ENCODE measurements around the gene EVI2B.

The EVI2B gene

GRCh38 chr17:31286587-31286986 lies 27.3 kb downstream of the EVI2B start:
- no peak for DNase-seq (ENCODE audit: low spot score)
- no peak overlapping the region for H3K4me3 ChIP-seq
- TF ChIP-seq CTCF (IDR thresholded peaks at IDR 0.05), result no peak
- H3K27ac ChIP-seq, result no peak overlapping the region

GRCh38 chr17:31283841-31284240 lies 30.0 kb downstream of the EVI2B start:
- Histone ChIP-seq H3K4me3 (no peak overlapping the region), H3K27ac (no peak overlapping the region)
- no peak for DNase-seq (ENCODE audit: low spot score)
- no peak for TF ChIP-seq CTCF (IDR thresholded peaks at IDR 0.05)

GRCh38 chr17:31281061-31281460 lies 32.8 kb downstream of the EVI2B start:
- TF ChIP-seq CTCF (IDR thresholded peaks at IDR 0.05), result no peak
- no peak for DNase-seq (ENCODE audit: low spot score)

GRCh38 chr17:31279401-31279800 lies 34.5 kb downstream of the EVI2B start:
- Histone ChIP-seq H3K4me3 (no peak overlapping the region), H3K27ac (no peak overlapping the region)
- no peak for TF ChIP-seq CTCF (IDR thresholded peaks at IDR 0.05)
- no peak for DNase-seq (ENCODE audit: low spot score)

More at GRCh38 chr17:31281061-31281460, 32.8 kb downstream of the EVI2B start:
- Histone ChIP-seq H3K4me3 (no peak overlapping the region), H3K27ac (no peak overlapping the region)

GRCh38 chr17:31275116-31275515 lies 38.7 kb downstream of the EVI2B start:
- Histone ChIP-seq H3K4me3 (no peak overlapping the region), H3K27ac (no peak overlapping the region)
- TF ChIP-seq CTCF (IDR thresholded peaks at IDR 0.05), result no peak
- DNase-seq (ENCODE audit: low spot score), result no peak

GRCh38 chr17:31274252-31274651 lies 39.6 kb downstream of the EVI2B start:
- DNase-seq (ENCODE audit: low spot score), result no peak
- Histone ChIP-seq H3K4me3 (no peak overlapping the region), H3K27ac (peak overlapping the region in 1 of 2 donors; percentile 1)
- TF ChIP-seq CTCF (IDR thresholded peaks at IDR 0.05), result no peak

GRCh38 chr17:31273516-31273915 lies 40.3 kb downstream of the EVI2B start:
- H3K27ac ChIP-seq, result no peak overlapping the region
- H3K4me3 ChIP-seq, result no peak overlapping the region
- no peak for DNase-seq (ENCODE audit: low spot score)
- TF ChIP-seq CTCF (IDR thresholded peaks at IDR 0.05), result no peak
